Measurements from ENCODE around the gene PTPRR.

DNA sequence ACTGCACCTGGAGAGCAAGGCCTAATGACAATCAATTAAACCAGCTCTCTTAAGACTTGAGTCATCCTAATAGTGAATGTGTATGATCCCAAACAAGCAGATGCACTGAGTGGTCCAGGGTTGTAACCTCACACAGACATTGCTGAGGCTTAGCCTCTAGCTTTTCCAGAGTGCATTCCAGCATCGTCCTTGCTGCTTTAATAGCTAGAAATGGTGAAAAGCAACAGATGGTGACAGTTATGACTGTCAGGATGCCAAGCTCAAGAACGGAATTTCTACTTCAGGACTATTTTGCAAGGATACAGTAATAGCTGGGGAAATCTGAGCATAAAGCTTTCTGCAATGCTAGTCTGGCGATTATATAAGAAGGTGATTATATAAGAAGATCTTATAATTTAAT, 34.6 kb downstream of the PTPRR start:
- TF ChIP-seq, protein P1, sequence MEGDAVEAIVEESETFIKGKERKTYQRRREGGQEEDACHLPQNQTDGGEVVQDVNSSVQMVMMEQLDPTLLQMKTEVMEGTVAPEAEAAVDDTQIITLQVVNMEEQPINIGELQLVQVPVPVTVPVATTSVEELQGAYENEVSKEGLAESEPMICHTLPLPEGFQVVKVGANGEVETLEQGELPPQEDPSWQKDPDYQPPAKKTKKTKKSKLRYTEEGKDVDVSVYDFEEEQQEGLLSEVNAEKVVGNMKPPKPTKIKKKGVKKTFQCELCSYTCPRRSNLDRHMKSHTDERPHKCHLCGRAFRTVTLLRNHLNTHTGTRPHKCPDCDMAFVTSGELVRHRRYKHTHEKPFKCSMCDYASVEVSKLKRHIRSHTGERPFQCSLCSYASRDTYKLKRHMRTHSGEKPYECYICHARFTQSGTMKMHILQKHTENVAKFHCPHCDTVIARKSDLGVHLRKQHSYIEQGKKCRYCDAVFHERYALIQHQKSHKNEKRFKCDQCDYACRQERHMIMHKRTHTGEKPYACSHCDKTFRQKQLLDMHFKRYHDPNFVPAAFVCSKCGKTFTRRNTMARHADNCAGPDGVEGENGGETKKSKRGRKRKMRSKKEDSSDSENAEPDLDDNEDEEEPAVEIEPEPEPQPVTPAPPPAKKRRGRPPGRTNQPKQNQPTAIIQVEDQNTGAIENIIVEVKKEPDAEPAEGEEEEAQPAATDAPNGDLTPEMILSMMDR (IDR thresholded peaks at IDR 0.05), result no peak
- no peak for TF ChIP-seq POLR2A (IDR thresholded peaks at IDR 0.05)
